HCT116 (cell line): Measurements from ENCODE around the gene EPB41L5. TPM values are rescaled to one million over a fixed set of nuclear protein-coding genes. Genes with fewer than 3 reads are reported as not detected.

ENCODE experiments used
- ATAC-seq: fragments of 200-7000 bp; cut with Tn5 transposase; 2 replicates; pipeline ENCODE4 v1.9.1; 2020; ENCODE audit warnings: mild to moderate bottlenecking, moderate library complexity
- BruUV-seq: library from RNA; stranded (reverse); fragments of 400-500 nt; replicated peaks from 2 replicates; lab custom pipeline; 2021; lab: Mats Ljungman, UMichigan
- CTCF ChIA-PET: fragments of 300-600 bp; sonication (Branson Sonifier 250); formaldehyde crosslinking; loops from one replicate; lab custom pipeline; 2021; ENCODE audit warnings: antibody characterized with exemption; lab: Charles Lee
- POLR2A ChIA-PET: fragments of 300-600, 350-600 bp; sonication (Branson Sonifier 250); formaldehyde crosslinking; loops from one replicate; lab custom pipeline; 2021; ENCODE audit warnings: antibody characterized with exemption; lab: Charles Lee
- RAD21 ChIA-PET, 2 experiments: fragments of 300-600 bp; sonication (Branson Sonifier 250); formaldehyde crosslinking; loops; one replicate each; lab custom pipeline; 2023; ENCODE audit warnings: low total read pairs in 2 of 2; ENCODE audit not compliant: uncharacterized antibody in 2 of 2, unreplicated experiment in 2 of 2, low non-redundant PET in 1 of 2; lab: Charles Lee
- DNase-seq: peaks from one replicate; pipeline ENCODE4 v3.0.0-alpha.2; 2010; ENCODE audit warnings: low read depth, low spot score
- H2AFZ ChIP-seq: fragments of 200-600 bp; shearing (Covaris generic), sonication (generic); 2 replicates; pipeline ENCODE4 v1.6.1; 2017; ENCODE audit warnings: low read depth, mixed run types, mixed read lengths, antibody characterized with exemption, low read length; ENCODE audit not compliant: poor library complexity, severe bottlenecking
- H3K27ac ChIP-seq: 2 replicates; pipeline ENCODE4 v1.5.1; 2012; ENCODE audit warnings: low read depth, low read length
- H3K27me3 ChIP-seq: fragments of 200-600 bp; sonication (generic); 2 replicates; pipeline ENCODE4 v1.6.1; 2016; ENCODE audit warnings: mixed run types, low read length, mixed read lengths; ENCODE audit not compliant: insufficient read depth
- H3K36me3 ChIP-seq, 2 experiments: fragments of 200-500 bp in 1 of 2; fragments of 200-600 bp in 1 of 2; sonication (Bioruptor generic) in 1 of 2; sonication (generic) in 1 of 2; 2 replicates each; pipeline versions ENCODE4 v1.5.1 to v1.6.1; 2014 to 2016; ENCODE audit warnings: low read length in 2 of 2, inconsistent platforms in 1 of 2, mixed read lengths in 1 of 2, mixed run types in 1 of 2; ENCODE audit not compliant: insufficient read depth in 2 of 2, control insufficient read depth in 1 of 2
- H3K4me1 ChIP-seq, 2 experiments: fragments of 200-600 bp in 1 of 2; sonication (generic) in 1 of 2; 2 replicates each; pipeline versions ENCODE4 v1.5.1 to v1.6.1; 2012 to 2017; ENCODE audit warnings: low read length in 2 of 2, inconsistent platforms in 1 of 2, mild to moderate bottlenecking in 1 of 2, mixed read lengths in 1 of 2, mixed run types in 1 of 2, moderate library complexity in 1 of 2; ENCODE audit not compliant: insufficient read depth in 2 of 2, control insufficient read depth in 1 of 2
- H3K4me2 ChIP-seq: fragments of 200-600 bp; sonication (generic); 2 replicates; pipeline ENCODE4 v1.6.1; 2017; ENCODE audit warnings: mixed run types, low read length, mixed read lengths
- H3K4me3 ChIP-seq, 2 experiments: fragments of 200-600 bp in 1 of 2; sonication (generic) in 1 of 2; replicated peaks in 1 of 2; 2 replicates each; pipeline ENCODE4 v1.5.1; 2011 to 2016; ENCODE audit warnings: low read length in 2 of 2, control low read depth in 1 of 2, low read depth in 1 of 2, mild to moderate bottlenecking in 1 of 2, mixed read lengths in 1 of 2, mixed run types in 1 of 2
- H3K79me2 ChIP-seq: fragments of 200-600 bp; sonication (generic); 2 replicates; pipeline ENCODE4 v1.6.1; 2017; ENCODE audit warnings: mild to moderate bottlenecking, mixed run types, low read length, moderate library complexity, mixed read lengths; ENCODE audit not compliant: insufficient read depth
- H3K9ac ChIP-seq: fragments of 200-600 bp; sonication (generic); 2 replicates; pipeline ENCODE4 v1.6.1; 2016; ENCODE audit warnings: low read length, mixed read lengths
- H3K9me2 ChIP-seq: fragments of 200-600 bp; sonication (generic), shearing (Covaris generic); 2 replicates; pipeline ENCODE4 v1.6.1; 2017; ENCODE audit warnings: mixed run types, mild to moderate bottlenecking, moderate library complexity; ENCODE audit not compliant: insufficient read depth
- H3K9me3 ChIP-seq, 2 experiments: fragments of 200-500 bp in 1 of 2; fragments of 200-600 bp in 1 of 2; sonication (Bioruptor generic) in 1 of 2; sonication (generic) in 1 of 2; 2 replicates each; pipeline ENCODE4 v1.6.1; 2014 to 2017; ENCODE audit warnings: low read length in 2 of 2, mixed read lengths in 2 of 2, inconsistent platforms in 1 of 2, low read depth in 1 of 2, mild to moderate bottlenecking in 1 of 2, mixed run types in 1 of 2, moderate library complexity in 1 of 2; ENCODE audit not compliant: control insufficient read depth in 1 of 2, insufficient read depth in 1 of 2
- H4K20me1 ChIP-seq: fragments of 200-600 bp; sonication (generic), shearing (Covaris generic); 2 replicates; pipeline ENCODE4 v1.6.1; 2017; ENCODE audit warnings: mixed run types, mild to moderate bottlenecking, moderate library complexity; ENCODE audit not compliant: insufficient read depth
- EGR1 ChIP-seq: IDR thresholded peaks from 2 replicates; pipeline ENCODE4 v1.6.1; 2012; ENCODE audit warnings: low read depth
- ELF1 ChIP-seq: IDR thresholded peaks from 2 replicates; pipeline ENCODE4 v1.6.1; 2012; ENCODE audit warnings: low read depth, borderline replicate concordance
- EZH2 ChIP-seq: fragments of 200-600 bp; sonication (generic); IDR thresholded peaks from 2 replicates; pipeline ENCODE4 v1.6.1; 2017; ENCODE audit warnings: antibody characterized with exemption, mixed run types
- EZH2phosphoT487 ChIP-seq: fragments of 200-600 bp; IDR thresholded peaks from 2 replicates; pipeline ENCODE4 v1.6.1; 2018; ENCODE audit warnings: antibody characterized with exemption, borderline replicate concordance
- FOSL1 ChIP-seq: IDR thresholded peaks from 2 replicates; pipeline ENCODE4 v1.6.1; 2012; ENCODE audit warnings: low read depth
- JUND ChIP-seq: IDR thresholded peaks from 2 replicates; pipeline ENCODE4 v1.6.1; 2012
- POLR2A ChIP-seq: IDR thresholded peaks from 2 replicates; pipeline ENCODE4 v1.7.0; 2011; ENCODE audit warnings: borderline replicate concordance; ENCODE audit not compliant: insufficient read depth, insufficient read length; ENCODE audit errors: extremely low read depth
- SRF ChIP-seq: IDR thresholded peaks from 2 replicates; pipeline ENCODE4 v1.6.1; 2012; ENCODE audit warnings: low read depth
- intact Hi-C: fragments of 100-400 bp; cut with micrococcal nuclease; formaldehyde crosslinking; loops from 2 replicates; pipeline ENCODE4 v1.10.0; 2022
- total RNA-seq: library from RNA; stranded (reverse); gene quantifications from one replicate; pipeline ENCODE4 v1.2.1, GENCODE V29; 2021; ENCODE audit not compliant: unreplicated experiment
- TF ChIP-seq, protein P1 (sequence below): IDR thresholded peaks from 2 replicates; pipeline ENCODE4 v1.6.1; 2012; ENCODE audit warnings: low read depth

The EPB41L5 gene
- total RNA-seq, 1 experiment from 2014 or later = 14.7 TPM

GRCh38 chr2:120161190-120161589 lies 148.3 kb downstream of the EPB41L5 start:
- Histone ChIP-seq H3K4me2 (no peak overlapping the region), H3K4me3 (no peak overlapping the region), H3K9me2 (no peaks in the 10 kb centered on the region), H2AFZ (no peak overlapping the region)
- ChIA-PET CTCF (no interaction called here), POLR2A (no interaction called here)
- DNase-seq = no peak
- TF ChIP-seq FOSL1 = no peak
- TF ChIP-seq EGR1 = no peak
- TF ChIP-seq EZH2 = no peak
- TF ChIP-seq ELF1 = no peak
- TF ChIP-seq POLR2A = no peak
- TF ChIP-seq, protein P1, sequence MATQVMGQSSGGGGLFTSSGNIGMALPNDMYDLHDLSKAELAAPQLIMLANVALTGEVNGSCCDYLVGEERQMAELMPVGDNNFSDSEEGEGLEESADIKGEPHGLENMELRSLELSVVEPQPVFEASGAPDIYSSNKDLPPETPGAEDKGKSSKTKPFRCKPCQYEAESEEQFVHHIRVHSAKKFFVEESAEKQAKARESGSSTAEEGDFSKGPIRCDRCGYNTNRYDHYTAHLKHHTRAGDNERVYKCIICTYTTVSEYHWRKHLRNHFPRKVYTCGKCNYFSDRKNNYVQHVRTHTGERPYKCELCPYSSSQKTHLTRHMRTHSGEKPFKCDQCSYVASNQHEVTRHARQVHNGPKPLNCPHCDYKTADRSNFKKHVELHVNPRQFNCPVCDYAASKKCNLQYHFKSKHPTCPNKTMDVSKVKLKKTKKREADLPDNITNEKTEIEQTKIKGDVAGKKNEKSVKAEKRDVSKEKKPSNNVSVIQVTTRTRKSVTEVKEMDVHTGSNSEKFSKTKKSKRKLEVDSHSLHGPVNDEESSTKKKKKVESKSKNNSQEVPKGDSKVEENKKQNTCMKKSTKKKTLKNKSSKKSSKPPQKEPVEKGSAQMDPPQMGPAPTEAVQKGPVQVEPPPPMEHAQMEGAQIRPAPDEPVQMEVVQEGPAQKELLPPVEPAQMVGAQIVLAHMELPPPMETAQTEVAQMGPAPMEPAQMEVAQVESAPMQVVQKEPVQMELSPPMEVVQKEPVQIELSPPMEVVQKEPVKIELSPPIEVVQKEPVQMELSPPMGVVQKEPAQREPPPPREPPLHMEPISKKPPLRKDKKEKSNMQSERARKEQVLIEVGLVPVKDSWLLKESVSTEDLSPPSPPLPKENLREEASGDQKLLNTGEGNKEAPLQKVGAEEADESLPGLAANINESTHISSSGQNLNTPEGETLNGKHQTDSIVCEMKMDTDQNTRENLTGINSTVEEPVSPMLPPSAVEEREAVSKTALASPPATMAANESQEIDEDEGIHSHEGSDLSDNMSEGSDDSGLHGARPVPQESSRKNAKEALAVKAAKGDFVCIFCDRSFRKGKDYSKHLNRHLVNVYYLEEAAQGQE = no peak
- no peak for TF ChIP-seq SRF
- TF ChIP-seq EZH2phosphoT487 = no peak
- TF ChIP-seq JUND = no peak
- TF ChIP-seq, all 23 proteins: peak for 0
- Histone ChIP-seq H3K4me1 (no peaks in the 10 kb centered on the region), H3K27me3 (no peaks in the 10 kb centered on the region), H3K36me3 (peaks cover 6 to 10% of the 10 kb centered on the region in 2 experiments; a peak in 2 of 4 replicates), H3K79me2 (no peaks in the 10 kb centered on the region), H3K9me3 (no peaks in the 10 kb centered on the region), H3K27ac (no peak overlapping the region), H3K9ac (no peak overlapping the region), H4K20me1 (no peaks in the 10 kb centered on the region)
- RAD21 ChIA-PET = no interaction called here
- intact Hi-C loops = no loop called here
- no TSS peak for BruUV-seq
- ATAC-seq = no peak
